Panc1 (cell line): ENCODE results near the gene KRT222. TPM values are rescaled to one million over a fixed set of nuclear protein-coding genes. Genes with fewer than 3 reads are reported as not detected.

ENCODE experiments used
- ATAC-seq: fragments of 200-7000 bp; cut with Tn5 transposase; 2 replicates; pipeline ENCODE4 v1.9.1; 2020; ENCODE audit warnings: mild to moderate bottlenecking, moderate library complexity
- BruUV-seq: library from RNA; stranded (reverse); fragments of 400-500 nt; replicated peaks from 2 replicates; lab custom pipeline; 2021; lab: Mats Ljungman, UMichigan
- CTCF ChIA-PET: fragments of 300-600 bp; sonication (Branson Sonifier 250); formaldehyde crosslinking; loops from one replicate; lab custom pipeline; 2022; ENCODE audit warnings: antibody characterized with exemption; lab: Charles Lee
- POLR2A ChIA-PET: fragments of 300-600 bp; sonication (Branson Sonifier 250); formaldehyde crosslinking; loops from one replicate; lab custom pipeline; 2022; ENCODE audit warnings: antibody characterized with exemption; lab: Charles Lee
- DNase-seq: peaks from one replicate; pipeline ENCODE4 v3.0.0-alpha.2; 2010; ENCODE audit warnings: low read depth, low spot score
- H3K27ac ChIP-seq: 2 replicates; pipeline ENCODE4 v1.5.1; 2011; ENCODE audit warnings: mild to moderate bottlenecking, low read length, inconsistent platforms
- H3K27me3 ChIP-seq: fragments of 200-500 bp; sonication (Bioruptor generic); 2 replicates; pipeline ENCODE4 v1.6.0; 2014; ENCODE audit warnings: low read length, inconsistent platforms; ENCODE audit not compliant: control insufficient read depth, insufficient read depth
- H3K36me3 ChIP-seq: fragments of 200-500 bp; sonication (Bioruptor generic); 2 replicates; pipeline ENCODE4 v1.5.1; 2014; ENCODE audit warnings: inconsistent platforms, mild to moderate bottlenecking, low read length, moderate library complexity; ENCODE audit not compliant: control insufficient read depth, insufficient read depth
- H3K4me1 ChIP-seq: 2 replicates; pipeline ENCODE4 v1.5.1; 2011; ENCODE audit warnings: inconsistent platforms, mild to moderate bottlenecking, low read length, moderate library complexity; ENCODE audit not compliant: control insufficient read depth, insufficient read depth
- H3K4me3 ChIP-seq, 2 experiments: 2 replicates each; pipeline ENCODE4 v1.5.1; 2011 to 2012; ENCODE audit warnings: low read depth in 2 of 2, low read length in 2 of 2, mild to moderate bottlenecking in 2 of 2, inconsistent platforms in 1 of 2, moderate library complexity in 1 of 2
- H3K9me3 ChIP-seq: fragments of 200-500 bp; sonication (Bioruptor generic); 2 replicates; pipeline ENCODE4 v1.5.1; 2014; ENCODE audit warnings: low read depth, mild to moderate bottlenecking, inconsistent platforms, low read length, moderate library complexity; ENCODE audit not compliant: control insufficient read depth, insufficient read depth
- POLR2AphosphoS5 ChIP-seq: IDR thresholded peaks from 2 replicates; pipeline ENCODE4 v1.6.1; 2012; ENCODE audit warnings: mild to moderate bottlenecking, low read depth, low read length, moderate library complexity
- SIN3A ChIP-seq: IDR thresholded peaks from 2 replicates; pipeline ENCODE4 v1.6.1; 2012; ENCODE audit warnings: low read depth, mild to moderate bottlenecking, low read length, moderate library complexity, borderline replicate concordance; ENCODE audit not compliant: insufficient read depth
- TCF7L2 ChIP-seq: IDR thresholded peaks from 2 replicates; pipeline ENCODE4 v1.6.1; 2011; ENCODE audit warnings: mild to moderate bottlenecking, low read depth, low read length, inconsistent platforms
- in situ Hi-C: cut with HindIII; loops from 2 replicates; pipeline ENCODE4 v1.10.0; 2016; ENCODE audit warnings: low sequenced_read_pairs, low pct_unique_long_range_greater_than_20kb
- intact Hi-C: fragments of 100-400 bp; cut with micrococcal nuclease; formaldehyde crosslinking; loops from one replicate; pipeline ENCODE4 v1.10.0; 2022; ENCODE audit not compliant: unreplicated experiment
- total RNA-seq: library from RNA; stranded (reverse); gene quantifications from one replicate; pipeline ENCODE4 v1.2.1, GENCODE V29; 2021; ENCODE audit not compliant: unreplicated experiment
- TF ChIP-seq, protein P1 (sequence below): fragments of 450-650 bp; IDR thresholded peaks from 2 replicates; pipeline ENCODE4 v1.5.1; 2017; ENCODE audit warnings: mild to moderate bottlenecking
- TF ChIP-seq, protein P2 (sequence below), 2 experiments: IDR thresholded peaks; 2 replicates each; pipeline ENCODE4 v1.6.1; 2011 to 2012; ENCODE audit warnings: low read depth in 2 of 2, control low read depth in 1 of 2, low read length in 1 of 2, mild to moderate bottlenecking in 1 of 2, moderate library complexity in 1 of 2; ENCODE audit not compliant: insufficient read depth in 1 of 2

Gene KRT222
- total RNA-seq, 1 experiment from 2014 or later: not detected

DNA sequence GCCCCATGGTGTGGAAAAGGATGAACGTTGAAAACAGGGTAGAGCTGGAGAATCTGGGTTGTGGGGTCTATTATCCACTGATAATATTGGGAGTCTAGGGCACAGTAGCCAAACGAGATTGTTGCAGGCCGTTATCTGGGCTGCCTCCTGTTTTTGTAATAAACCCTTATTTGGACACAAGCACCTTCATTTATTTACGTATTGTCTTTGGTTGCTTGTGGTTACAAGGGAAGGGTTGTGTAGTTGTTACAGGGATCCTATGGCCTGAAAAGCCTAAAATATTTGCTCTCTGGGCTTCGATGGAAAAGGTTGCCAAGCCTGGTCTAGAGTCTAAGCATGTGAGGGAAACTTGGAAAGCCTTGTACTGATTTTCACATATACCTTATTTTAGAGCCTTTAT is 13.0 kb downstream of the KRT222 start:
- TF ChIP-seq TCF7L2: no peak
- no peak for TF ChIP-seq POLR2AphosphoS5
- TF ChIP-seq, protein P1, sequence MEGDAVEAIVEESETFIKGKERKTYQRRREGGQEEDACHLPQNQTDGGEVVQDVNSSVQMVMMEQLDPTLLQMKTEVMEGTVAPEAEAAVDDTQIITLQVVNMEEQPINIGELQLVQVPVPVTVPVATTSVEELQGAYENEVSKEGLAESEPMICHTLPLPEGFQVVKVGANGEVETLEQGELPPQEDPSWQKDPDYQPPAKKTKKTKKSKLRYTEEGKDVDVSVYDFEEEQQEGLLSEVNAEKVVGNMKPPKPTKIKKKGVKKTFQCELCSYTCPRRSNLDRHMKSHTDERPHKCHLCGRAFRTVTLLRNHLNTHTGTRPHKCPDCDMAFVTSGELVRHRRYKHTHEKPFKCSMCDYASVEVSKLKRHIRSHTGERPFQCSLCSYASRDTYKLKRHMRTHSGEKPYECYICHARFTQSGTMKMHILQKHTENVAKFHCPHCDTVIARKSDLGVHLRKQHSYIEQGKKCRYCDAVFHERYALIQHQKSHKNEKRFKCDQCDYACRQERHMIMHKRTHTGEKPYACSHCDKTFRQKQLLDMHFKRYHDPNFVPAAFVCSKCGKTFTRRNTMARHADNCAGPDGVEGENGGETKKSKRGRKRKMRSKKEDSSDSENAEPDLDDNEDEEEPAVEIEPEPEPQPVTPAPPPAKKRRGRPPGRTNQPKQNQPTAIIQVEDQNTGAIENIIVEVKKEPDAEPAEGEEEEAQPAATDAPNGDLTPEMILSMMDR: no peak
- TF ChIP-seq SIN3A: no peak
- TF ChIP-seq, protein P2, sequence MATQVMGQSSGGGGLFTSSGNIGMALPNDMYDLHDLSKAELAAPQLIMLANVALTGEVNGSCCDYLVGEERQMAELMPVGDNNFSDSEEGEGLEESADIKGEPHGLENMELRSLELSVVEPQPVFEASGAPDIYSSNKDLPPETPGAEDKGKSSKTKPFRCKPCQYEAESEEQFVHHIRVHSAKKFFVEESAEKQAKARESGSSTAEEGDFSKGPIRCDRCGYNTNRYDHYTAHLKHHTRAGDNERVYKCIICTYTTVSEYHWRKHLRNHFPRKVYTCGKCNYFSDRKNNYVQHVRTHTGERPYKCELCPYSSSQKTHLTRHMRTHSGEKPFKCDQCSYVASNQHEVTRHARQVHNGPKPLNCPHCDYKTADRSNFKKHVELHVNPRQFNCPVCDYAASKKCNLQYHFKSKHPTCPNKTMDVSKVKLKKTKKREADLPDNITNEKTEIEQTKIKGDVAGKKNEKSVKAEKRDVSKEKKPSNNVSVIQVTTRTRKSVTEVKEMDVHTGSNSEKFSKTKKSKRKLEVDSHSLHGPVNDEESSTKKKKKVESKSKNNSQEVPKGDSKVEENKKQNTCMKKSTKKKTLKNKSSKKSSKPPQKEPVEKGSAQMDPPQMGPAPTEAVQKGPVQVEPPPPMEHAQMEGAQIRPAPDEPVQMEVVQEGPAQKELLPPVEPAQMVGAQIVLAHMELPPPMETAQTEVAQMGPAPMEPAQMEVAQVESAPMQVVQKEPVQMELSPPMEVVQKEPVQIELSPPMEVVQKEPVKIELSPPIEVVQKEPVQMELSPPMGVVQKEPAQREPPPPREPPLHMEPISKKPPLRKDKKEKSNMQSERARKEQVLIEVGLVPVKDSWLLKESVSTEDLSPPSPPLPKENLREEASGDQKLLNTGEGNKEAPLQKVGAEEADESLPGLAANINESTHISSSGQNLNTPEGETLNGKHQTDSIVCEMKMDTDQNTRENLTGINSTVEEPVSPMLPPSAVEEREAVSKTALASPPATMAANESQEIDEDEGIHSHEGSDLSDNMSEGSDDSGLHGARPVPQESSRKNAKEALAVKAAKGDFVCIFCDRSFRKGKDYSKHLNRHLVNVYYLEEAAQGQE (IDR thresholded peaks at IDR 0.05; ENCODE audit: insufficient read depth in 1 of 2, low read depth in 2 of 2, low read length in 1 of 2): no peak
- Histone ChIP-seq H3K27ac (no peak overlapping the region), H3K9me3 (no peaks in the 10 kb centered on the region), H3K4me3 (no peak overlapping the region), H3K27me3 (no peaks in the 10 kb centered on the region), H3K4me1 (peaks cover 7% of the 10 kb centered on the region), H3K36me3 (no peaks in the 10 kb centered on the region; the same call in 1 of the 2 replicates)
- no peak for DNase-seq
- in situ Hi-C loops: no loop called here
- POLR2A ChIA-PET: no interaction called here
- CTCF ChIA-PET: no interaction called here
- ATAC-seq: no peak
- no TSS peak for BruUV-seq
- intact Hi-C loops: no loop called here

DNA sequence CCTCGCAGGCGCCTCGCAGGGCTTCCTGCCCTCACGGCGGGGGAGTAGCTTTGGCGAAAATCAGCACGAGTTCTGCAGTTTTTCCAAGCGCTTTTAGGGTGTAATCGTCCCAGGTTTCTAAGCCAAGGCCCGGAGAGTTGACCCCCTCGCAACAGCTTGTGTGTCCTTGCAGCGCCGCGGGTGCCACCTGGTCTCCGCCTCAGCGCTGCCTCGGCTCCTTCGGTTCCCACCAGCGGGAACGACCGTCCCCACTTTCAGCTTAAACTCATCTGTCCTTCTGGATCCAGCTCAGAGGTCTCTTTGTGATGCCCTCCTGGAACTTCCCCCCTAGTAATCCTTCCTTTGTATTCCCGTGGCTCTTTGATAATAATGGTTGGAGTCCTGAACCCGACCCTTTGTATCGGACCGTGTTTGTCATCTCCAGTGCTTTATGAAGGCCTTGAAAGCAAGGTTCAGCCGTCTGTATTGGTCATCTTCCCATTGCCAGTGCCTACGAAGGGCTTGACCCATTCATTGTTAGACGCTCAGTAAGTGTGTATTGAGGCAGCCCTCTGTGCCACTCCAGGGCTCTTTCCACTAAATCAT is 16.5 kb downstream of the KRT222 start:
- CTCF ChIA-PET: no interaction called here
- intact Hi-C loops: no loop called here

More for the DNA sequence above, 16.5 kb downstream of the KRT222 start:
- Histone ChIP-seq H3K27ac (peak overlapping the region; percentile 97), H3K4me1 (peaks cover 18% of the 10 kb centered on the region), H3K9me3 (no peaks in the 10 kb centered on the region), H3K36me3 (peaks cover 22% of the 10 kb centered on the region), H3K4me3 (peak overlapping the region; percentile 68 to 98), H3K27me3 (no peaks in the 10 kb centered on the region)
- DNase-seq (no peak), ATAC-seq (peak; percentile 73)
- in situ Hi-C loops: no loop called here
- TF ChIP-seq, protein P1: no peak
- TF ChIP-seq TCF7L2: no peak
- POLR2A ChIA-PET: no interaction called here
- no TSS peak for BruUV-seq
